H1 (cell line): ENCODE measurements around the gene PPP1R15B. TPM values are rescaled to one million over a fixed set of nuclear protein-coding genes. Genes with fewer than 3 reads are reported as not detected.

ENCODE experiments used
- CTCF ChIA-PET: fragments of 300-600 bp; sonication (Branson Sonifier 250); formaldehyde crosslinking; loops from one replicate; lab custom pipeline; 2021; ENCODE audit not compliant: partially characterized antibody; lab: Charles Lee
- POLR2A ChIA-PET: fragments of 300-600 bp; sonication (Branson Sonifier 250); formaldehyde crosslinking; loops from one replicate; lab custom pipeline; 2021; ENCODE audit warnings: inconsistent platforms; ENCODE audit not compliant: partially characterized antibody; lab: Charles Lee
- DNase-seq, 2 experiments: peaks; one replicate each; pipeline versions ENCODE4 v3.0.0 to v3.0.0-alpha.2; 2010 to 2022; ENCODE audit warnings: low spot score in 2 of 2, low read depth in 1 of 2, mixed read lengths in 1 of 2
- FAIRE-seq: peaks from 2 replicates; lab custom pipeline; 2011; peaks lifted over from hg19 to GRCh38; lab: Jason Lieb, UNC
- H2AFZ ChIP-seq: 2 replicates; pipeline ENCODE4 v1.8.1; 2012; ENCODE audit warnings: low read length, inconsistent platforms
- H2AK5ac ChIP-seq: 2 replicates; pipeline ENCODE4 v1.6.1; 2013; ENCODE audit warnings: low read depth, low read length
- H2BK120ac ChIP-seq: replicated peaks from 2 replicates; pipeline ENCODE3; 2013; ENCODE audit warnings: low read depth, low read length, inconsistent platforms
- H2BK12ac ChIP-seq: 2 replicates; pipeline ENCODE4 v1.6.1; 2013; ENCODE audit warnings: low read depth, low read length
- H2BK15ac ChIP-seq: 2 replicates; pipeline ENCODE4 v1.6.1; 2013; ENCODE audit warnings: low read length
- H2BK20ac ChIP-seq: 2 replicates; pipeline ENCODE4 v1.6.1; 2013; ENCODE audit warnings: low read length
- H2BK5ac ChIP-seq: 2 replicates; pipeline ENCODE4 v1.6.1; 2013; ENCODE audit warnings: low read depth, low read length
- H3K14ac ChIP-seq: 2 replicates; pipeline ENCODE4 v1.6.1; 2013; ENCODE audit warnings: inconsistent platforms; ENCODE audit not compliant: insufficient read length
- H3K18ac ChIP-seq: 2 replicates; pipeline ENCODE4 v1.6.1; 2013; ENCODE audit warnings: low read length; ENCODE audit errors: extremely low read depth
- H3K23ac ChIP-seq: 2 replicates; pipeline ENCODE4 v1.6.1; 2013; ENCODE audit warnings: inconsistent platforms; ENCODE audit not compliant: insufficient read length
- H3K23me2 ChIP-seq: 2 replicates; pipeline ENCODE4 v1.6.1; 2013; ENCODE audit warnings: low read depth, low read length
- H3K27ac ChIP-seq: 2 replicates; pipeline ENCODE4 v1.6.1; 2011; ENCODE audit warnings: low read depth, low read length, inconsistent platforms
- H3K27me3 ChIP-seq, 4 experiments: replicated peaks in 1 of 4; 1 replicate in 1 of 4; 2 replicates in 3 of 4; pipeline versions ENCODE4 v1.6.1 to v1.8.1; 2011 to 2013; ENCODE audit warnings: low read length in 3 of 4, mild to moderate bottlenecking in 3 of 4, inconsistent platforms in 2 of 4, mixed read lengths in 2 of 4, moderate library complexity in 1 of 4; ENCODE audit not compliant: control insufficient read depth in 3 of 4, insufficient read depth in 3 of 4; ENCODE audit errors: extremely low read depth in 1 of 4
- H3K36me3 ChIP-seq, 4 experiments: 2 replicates each; pipeline versions ENCODE4 v1.6.1 to v1.8.1; 2011 to 2013; ENCODE audit warnings: mild to moderate bottlenecking in 4 of 4, low read length in 3 of 4, moderate library complexity in 2 of 4, control low read depth in 1 of 4, inconsistent platforms in 1 of 4; ENCODE audit not compliant: insufficient read depth in 4 of 4, control insufficient read depth in 2 of 4
- H3K4ac ChIP-seq: replicated peaks from 2 replicates; pipeline ENCODE3; 2013; ENCODE audit warnings: low read length, low read depth, mixed read lengths, inconsistent platforms; ENCODE audit not compliant: insufficient read length
- H3K4me1 ChIP-seq, 4 experiments: replicated peaks in 1 of 4; 1 replicate in 1 of 4; 2 replicates in 3 of 4; pipeline versions ENCODE4 v1.6.1 to v1.8.1; 2011 to 2013; ENCODE audit warnings: low read length in 3 of 4, inconsistent platforms in 2 of 4, mixed read lengths in 1 of 4; ENCODE audit not compliant: insufficient read depth in 4 of 4, control insufficient read depth in 3 of 4
- H3K4me2 ChIP-seq, 2 experiments: 2 replicates each; pipeline versions ENCODE4 v1.6.1 to v1.8.1; 2011 to 2013; ENCODE audit warnings: low read depth in 2 of 2, low read length in 2 of 2, control low read depth in 1 of 2, inconsistent platforms in 1 of 2, mild to moderate bottlenecking in 1 of 2; ENCODE audit not compliant: insufficient read depth in 1 of 2
- H3K4me3 ChIP-seq, 4 experiments: fragments of 200-600, 300-600 bp in 1 of 4; sonication (generic), shearing (Covaris generic), sonication (Bioruptor Twin) in 1 of 4; 2 replicates each; pipeline versions ENCODE4 v1.5.1 to v1.8.1; 2011 to 2016; ENCODE audit warnings: low read length in 4 of 4, low read depth in 3 of 4, control low read depth in 2 of 4, inconsistent platforms in 2 of 4, mild to moderate bottlenecking in 2 of 4, mixed read lengths in 1 of 4, moderate library complexity in 1 of 4; ENCODE audit not compliant: insufficient read depth in 2 of 4; ENCODE audit errors: extremely low read depth in 1 of 4
- H3K56ac ChIP-seq: replicated peaks from 2 replicates; pipeline ENCODE3; 2013; ENCODE audit warnings: low read depth, mild to moderate bottlenecking, mixed read lengths, low read length, inconsistent platforms; ENCODE audit not compliant: insufficient read length
- H3K79me1 ChIP-seq: 2 replicates; pipeline ENCODE4 v1.6.1; 2013; ENCODE audit warnings: low read depth, low read length, control low read depth
- H3K79me2 ChIP-seq, 2 experiments: 2 replicates each; pipeline versions ENCODE4 v1.6.1 to v1.8.1; 2012 to 2013; ENCODE audit warnings: low read length in 2 of 2, mild to moderate bottlenecking in 2 of 2, inconsistent platforms in 1 of 2; ENCODE audit not compliant: insufficient read depth in 2 of 2, control insufficient read depth in 1 of 2
- H3K9ac ChIP-seq, 4 experiments: replicated peaks in 1 of 4; 1 replicate in 1 of 4; 2 replicates in 3 of 4; pipeline versions ENCODE4 v1.6.1 to v1.8.1; 2011 to 2013; ENCODE audit warnings: low read depth in 3 of 4, low read length in 3 of 4, control low read depth in 2 of 4, mild to moderate bottlenecking in 2 of 4, moderate library complexity in 2 of 4, inconsistent platforms in 1 of 4; ENCODE audit errors: extremely low read depth in 1 of 4
- H3K9me3 ChIP-seq, 2 experiments: 2 replicates each; pipeline versions ENCODE4 v1.6.1 to v1.8.1; 2012 to 2013; ENCODE audit warnings: mild to moderate bottlenecking in 2 of 2, moderate library complexity in 2 of 2, control low read depth in 1 of 2, inconsistent platforms in 1 of 2, low read depth in 1 of 2, low read length in 1 of 2, mixed read lengths in 1 of 2; ENCODE audit not compliant: insufficient read depth in 2 of 2
- H4K20me1 ChIP-seq, 2 experiments: replicated peaks in 1 of 2; 2 replicates each; pipeline versions ENCODE3 to v1.8.1; 2011 to 2013; ENCODE audit warnings: inconsistent platforms in 2 of 2, low read length in 2 of 2, mild to moderate bottlenecking in 1 of 2; ENCODE audit not compliant: insufficient read depth in 2 of 2, control insufficient read depth in 1 of 2
- H4K5ac ChIP-seq: 2 replicates; pipeline ENCODE4 v1.6.1; 2013; ENCODE audit warnings: low read length, low read depth, mixed read lengths, inconsistent platforms; ENCODE audit not compliant: insufficient read length
- H4K8ac ChIP-seq: 2 replicates; pipeline ENCODE4 v1.8.0; 2013; ENCODE audit warnings: mild to moderate bottlenecking, moderate library complexity, low read length, inconsistent platforms; ENCODE audit not compliant: insufficient read depth; ENCODE audit errors: extremely low read depth
- H4K91ac ChIP-seq: replicated peaks from 2 replicates; pipeline ENCODE3; 2013; ENCODE audit warnings: low read length, mixed read lengths, inconsistent platforms; ENCODE audit not compliant: insufficient read length
- ATF2 ChIP-seq: IDR thresholded peaks from 2 replicates; pipeline ENCODE4 v1.6.1; 2012; ENCODE audit warnings: low read length, inconsistent platforms
- BCL11A ChIP-seq, 2 experiments: IDR thresholded peaks; one replicate each; pipeline ENCODE4 v1.6.1; 2011; ENCODE audit warnings: low read depth in 2 of 2, low read length in 2 of 2, mild to moderate bottlenecking in 2 of 2
- CBX8 ChIP-seq: fragments of 300-800, 300-1000 bp; sonication (generic); IDR thresholded peaks from 2 replicates; pipeline ENCODE4 v1.7.1; 2016; ENCODE audit warnings: low read depth, low read length, borderline replicate concordance
- PHF8 ChIP-seq: fragments of 200-600 bp; sonication (generic); conservative IDR thresholded peaks from 2 replicates; pipeline ENCODE4 v1.7.1; 2012; ENCODE audit warnings: low read depth, mild to moderate bottlenecking, inconsistent platforms, low read length, moderate library complexity
- SUZ12 ChIP-seq: fragments of 200-600 bp; sonication (generic); IDR thresholded peaks from 2 replicates; pipeline ENCODE4 v1.6.1; 2012; ENCODE audit warnings: mild to moderate bottlenecking, inconsistent platforms, low read length, moderate library complexity, mixed read lengths
- WGBS, 2 experiments: shearing (Covaris generic) in 1 of 2; methylation state at CpG; one replicate each; pipeline versions ENCODE4 v1.1.6 to v1.1.7; 2013 to 2015; ENCODE audit warnings: low lambda C conversion rate in 2 of 2, mixed read lengths in 2 of 2, inconsistent platforms in 1 of 2, low coverage in 1 of 2, missing lambda C conversion rate in 1 of 2; ENCODE audit not compliant: insufficient replicate concordance in 2 of 2, insufficient coverage in 1 of 2, insufficient read length in 1 of 2; ENCODE audit errors: extremely low coverage in 1 of 2, missing lambda C conversion rate in 1 of 2; 5-methylcytosine and 5-hydroxymethylcytosine counted together
- polyA plus RNA-seq, 7 experiments: library from polyadenylated mRNA; depleted of rRNA in 3 of 7; stranded (reverse) in 5 of 7; unstranded in 2 of 7; fragments of >200 nt in 5 of 7; fragments of 200-250 nt in 2 of 7; gene quantifications; 1 replicate in 5 of 7; 2 replicates in 1 of 7; 4 replicates in 1 of 7; pipeline versions ENCODE4 v1.2.1 to v1.2.3, GENCODE V29; 2011 to 2013; ENCODE audit warnings: missing spikeins in 2 of 7, mixed read lengths in 2 of 7
- total RNA-seq: library from RNA; stranded (reverse); fragmentation: NEBNext Ultra II Directional; extraction: Animal tissue kit (Norgen Biotek cat#: 25700); gene quantifications from 2 replicates; pipeline ENCODE4 v1.2.1, GENCODE V29; 2021

PPP1R15B gene
- total and polyA plus RNA-seq, 2 of the 8 experiments (the other 6 are each of a cell fraction or from before 2014, with no cell fraction given), result 14.4 to 72.2 TPM

GRCh38 chr1:204448344-204448964 lies 36.8 kb upstream of the PPP1R15B start:
- ChIA-PET POLR2A (interaction anchor here (1.9 to 3.4 kb wide), 4 partner anchors 46 to 68 kb away, joined by 6 to 28 read pairs (median 14); partner anchors contain the start of genes MDM4 and PIK3C2B), CTCF (interaction anchor here (0.6 to 47.3 kb wide), 8 partner anchors 10 to 598 kb away, joined by 3 to 2124 read pairs (median 20); partner anchors contain the start of genes MDM4 and PIK3C2B)
- Histone ChIP-seq H3K79me2 (no peaks in the 10 kb centered on the region), H3K14ac (no peak overlapping the region), H3K4me2 (no peak overlapping the region), H4K5ac (no peak overlapping the region), H4K91ac (no peak overlapping the region), H2BK120ac (no peak overlapping the region), H3K23ac (no peak overlapping the region), H3K4ac (no peak overlapping the region), H2BK20ac (no peak overlapping the region), H3K4me1 (peaks cover 0 to 19% (median 8%) of the 10 kb centered on the region in 4 experiments; a peak in 6 of 7 replicates), H3K56ac (no peak overlapping the region), H3K23me2 (no peaks in the 10 kb centered on the region), H3K27ac (no peak overlapping the region), H3K9me3 (no peaks in the 10 kb centered on the region), H2AK5ac (no peak overlapping the region), H3K18ac (no peak overlapping the region), H2AFZ (no peak overlapping the region), H4K20me1 (peaks cover 0 to 2% of the 10 kb centered on the region in 2 experiments), H3K36me3 (peaks cover 2 to 12% (median 4%) of the 10 kb centered on the region in 4 experiments; a peak in 4 of 8 replicates), H3K9ac (no peak overlapping the region), H2BK5ac (no peak overlapping the region), H4K8ac (no peak overlapping the region), H3K4me3 (no peak overlapping the region), H2BK12ac (no peak overlapping the region), H2BK15ac (no peak overlapping the region), H3K27me3 (no peaks in the 10 kb centered on the region), H3K79me1 (no peaks in the 10 kb centered on the region)
- 95% methylated on average over 7 of the region's 7 CpGs; no CpG with 5 or more reads in 1 of the 2 experiments for WGBS, 2 experiments
- TF ChIP-seq ATF2, result no peak
- no peak for TF ChIP-seq BCL11A (IDR thresholded peaks at IDR 0.05; ENCODE audit: low read depth in 2 of 2, low read length in 2 of 2)
- no peak for TF ChIP-seq PHF8
- no peak for TF ChIP-seq SUZ12
- TF ChIP-seq CBX8, result no peak
- DNase-seq, result no peak
- FAIRE-seq, result no peak
